Measurements from ENCODE around the gene BCAS3.

The BCAS3 gene

GRCh38 chr17:61378658-61379456, 701.2 kb downstream of the BCAS3 start:
- no peak overlapping the region for H3K4me3 ChIP-seq (ENCODE audit: control insufficient read depth, low read depth, low read length)
- no peak for TF ChIP-seq CTCF (IDR thresholded peaks at IDR 0.05; ENCODE audit: control insufficient read depth, insufficient read depth, low read depth, low read length, missing control alignments)
- DNase-seq (ENCODE audit: low read depth) = no peak

GRCh38 chr17:61379457-61380216, 702.0 kb downstream of the BCAS3 start:
- no peak overlapping the region for H3K4me3 ChIP-seq (ENCODE audit: control insufficient read depth, low read depth, low read length)
- no peak for TF ChIP-seq CTCF (IDR thresholded peaks at IDR 0.05; ENCODE audit: control insufficient read depth, insufficient read depth, low read depth, low read length, missing control alignments)
- no peak for DNase-seq (ENCODE audit: low read depth)

- no peak for DNase-seq (ENCODE audit: low read depth)
- no peak for TF ChIP-seq CTCF (IDR thresholded peaks at IDR 0.05; ENCODE audit: control insufficient read depth, insufficient read depth, low read depth, low read length, missing control alignments)
- H3K4me3 ChIP-seq (ENCODE audit: control insufficient read depth, low read depth, low read length) = no peak overlapping the region
Measured at GRCh38 chr17:61380217-61380835, 702.7 kb downstream of the BCAS3 start.

- no peak for DNase-seq (ENCODE audit: low read depth)
- TF ChIP-seq CTCF (IDR thresholded peaks at IDR 0.05; ENCODE audit: control insufficient read depth, insufficient read depth, low read depth, low read length, missing control alignments) = no peak
Measured at GRCh38 chr17:61380836-61381525, 703.3 kb downstream of the BCAS3 start.

GRCh38 chr17:61381537-61381936, 703.9 kb downstream of the BCAS3 start:
- H3K4me3 ChIP-seq (ENCODE audit: control insufficient read depth, low read depth, low read length) = no peak overlapping the region
- no peak for DNase-seq (ENCODE audit: low read depth)
- no peak for TF ChIP-seq CTCF (IDR thresholded peaks at IDR 0.05; ENCODE audit: control insufficient read depth, insufficient read depth, low read depth, low read length, missing control alignments)

More at GRCh38 chr17:61380836-61381525, 703.3 kb downstream of the BCAS3 start:
- no peak overlapping the region for H3K4me3 ChIP-seq (ENCODE audit: control insufficient read depth, low read depth, low read length)
